Mammary epithelial cell (primary cell): Measurements from ENCODE around the gene CTDNEP1.

ENCODE experiments used
- EZH2 ChIP-seq: IDR thresholded peaks from 2 replicates; pipeline ENCODE4 v1.6.1; 2012; ENCODE audit warnings: low read length, inconsistent platforms, borderline replicate concordance
- TF ChIP-seq, protein P1 (sequence below), 2 donors: IDR thresholded peaks in 1 of 2; conservative IDR thresholded peaks in 1 of 2; 2 replicates each; pipeline ENCODE4 v1.5.1; 2011 to 2012; ENCODE audit warnings: inconsistent platforms in 2 of 2, low read length in 2 of 2, mild to moderate bottlenecking in 2 of 2, control low read depth in 1 of 2, low read depth in 1 of 2; ENCODE audit not compliant: insufficient read depth in 1 of 2; ENCODE audit errors: extremely low read depth in 1 of 2

DNA sequence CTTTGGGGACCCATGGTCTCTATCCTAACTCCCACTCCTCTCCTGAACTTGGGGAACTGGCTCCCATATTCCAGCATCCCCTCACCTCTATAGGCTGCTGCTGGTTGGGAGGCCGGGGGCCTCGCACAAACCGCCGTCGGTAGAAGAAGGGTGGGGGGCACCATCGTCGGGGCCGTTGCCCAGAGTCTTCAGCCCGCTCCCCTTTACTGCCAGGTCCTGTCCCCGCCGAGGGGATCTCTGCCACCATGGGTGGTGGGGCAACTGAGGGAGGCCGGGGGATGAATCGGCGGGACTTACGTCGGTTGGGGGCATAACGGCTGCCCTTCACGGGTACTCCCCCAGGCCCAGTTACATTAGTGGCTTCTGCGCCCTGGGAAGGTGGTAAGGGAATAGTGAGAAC is 38.6 kb upstream of the CTDNEP1 start:
- no peak for TF ChIP-seq EZH2
- TF ChIP-seq, protein P1, sequence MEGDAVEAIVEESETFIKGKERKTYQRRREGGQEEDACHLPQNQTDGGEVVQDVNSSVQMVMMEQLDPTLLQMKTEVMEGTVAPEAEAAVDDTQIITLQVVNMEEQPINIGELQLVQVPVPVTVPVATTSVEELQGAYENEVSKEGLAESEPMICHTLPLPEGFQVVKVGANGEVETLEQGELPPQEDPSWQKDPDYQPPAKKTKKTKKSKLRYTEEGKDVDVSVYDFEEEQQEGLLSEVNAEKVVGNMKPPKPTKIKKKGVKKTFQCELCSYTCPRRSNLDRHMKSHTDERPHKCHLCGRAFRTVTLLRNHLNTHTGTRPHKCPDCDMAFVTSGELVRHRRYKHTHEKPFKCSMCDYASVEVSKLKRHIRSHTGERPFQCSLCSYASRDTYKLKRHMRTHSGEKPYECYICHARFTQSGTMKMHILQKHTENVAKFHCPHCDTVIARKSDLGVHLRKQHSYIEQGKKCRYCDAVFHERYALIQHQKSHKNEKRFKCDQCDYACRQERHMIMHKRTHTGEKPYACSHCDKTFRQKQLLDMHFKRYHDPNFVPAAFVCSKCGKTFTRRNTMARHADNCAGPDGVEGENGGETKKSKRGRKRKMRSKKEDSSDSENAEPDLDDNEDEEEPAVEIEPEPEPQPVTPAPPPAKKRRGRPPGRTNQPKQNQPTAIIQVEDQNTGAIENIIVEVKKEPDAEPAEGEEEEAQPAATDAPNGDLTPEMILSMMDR (conservative IDR thresholded peaks at IDR 0.05 in 1 of 2, IDR thresholded peaks at IDR 0.05 in 1 of 2; ENCODE audit: extremely low read depth in 1 of 2, insufficient read depth in 1 of 2, low read depth in 1 of 2, low read length in 2 of 2): no peak
